WTC11 (cell line): ENCODE results near the gene TTC28. TPM values are rescaled to one million over a fixed set of nuclear protein-coding genes. Genes with fewer than 3 reads are reported as not detected.
"Not testable (repeated sequence)": the region's sequence is repeated elsewhere in the genome, so short reads cannot be mapped to it uniquely, and the experiment has no call there.

Source experiments
- ATAC-seq: fragments of 200-7000 bp; cut with Tn5 transposase; 2 replicates; pipeline ENCODE4 v1.10.0; 2021; ENCODE audit warnings: mild to moderate bottlenecking, moderate library complexity
- CTCF ChIA-PET: fragments of 300-600 bp; sonication (Branson Sonifier 250); formaldehyde crosslinking; loops from one replicate; lab custom pipeline; 2021; ENCODE audit warnings: antibody characterized with exemption; lab: Charles Lee
- POLR2A ChIA-PET: fragments of 350-600 bp; sonication (Branson Sonifier 250); formaldehyde crosslinking; loops from one replicate; lab custom pipeline; 2021; ENCODE audit warnings: antibody characterized with exemption; lab: Charles Lee
- DNase-seq: peaks from one replicate; pipeline ENCODE4 v3.0.0; 2021; ENCODE audit warnings: low spot score
- H3K27ac Mint-ChIP-seq: 2 replicates; pipeline ENCODE4 v1.8.0; 2021; ENCODE audit warnings: mixed read lengths
- H3K27me3 Mint-ChIP-seq: 2 replicates; pipeline ENCODE4 v1.8.0; 2021; ENCODE audit warnings: low read depth, mild to moderate bottlenecking, moderate library complexity, mixed read lengths
- H3K36me3 Mint-ChIP-seq: 2 replicates; pipeline ENCODE4 v1.8.0; 2021; ENCODE audit warnings: mixed read lengths
- H3K4me1 Mint-ChIP-seq: 2 replicates; pipeline ENCODE4 v1.8.0; 2022; ENCODE audit warnings: mixed read lengths
- H3K4me3 Mint-ChIP-seq: 2 replicates; pipeline ENCODE4 v1.8.0; 2021; ENCODE audit warnings: mild to moderate bottlenecking, moderate library complexity, mixed read lengths
- H3K9me3 Mint-ChIP-seq: 2 replicates; pipeline ENCODE4 v1.8.0; 2021; ENCODE audit warnings: mixed read lengths
- AR ChIP-seq: fragments of 250-450 bp; sonication (Bioruptor Pico); IDR thresholded peaks from 2 replicates; pipeline ENCODE4 v1.9.0; 2021; ENCODE audit warnings: mild to moderate bottlenecking
- CREB1 ChIP-seq: sonication (generic); formaldehyde crosslinking; IDR thresholded peaks from 2 replicates; pipeline ENCODE4 v1.8.0; 2023; ENCODE audit warnings: mild to moderate bottlenecking, missing genetic modification reagents
- E2F5 ChIP-seq: sonication (generic); formaldehyde crosslinking; IDR thresholded peaks from 2 replicates; pipeline ENCODE4 v1.8.1; 2022; ENCODE audit warnings: mild to moderate bottlenecking, moderate library complexity, missing genetic modification reagents
- FOXP4 ChIP-seq: sonication (generic); formaldehyde crosslinking; IDR thresholded peaks from 2 replicates; pipeline ENCODE4 v1.8.0; 2022; ENCODE audit warnings: mild to moderate bottlenecking, missing genetic modification reagents
- GTF2I ChIP-seq: fragments of 250-450 bp; sonication (Bioruptor Pico); conservative IDR thresholded peaks from 2 replicates; pipeline ENCODE4 v1.4.0; 2021; ENCODE audit warnings: mild to moderate bottlenecking
- NFYB ChIP-seq: sonication (generic); formaldehyde crosslinking; conservative IDR thresholded peaks from 2 replicates; pipeline ENCODE4 v1.8.0; 2022; ENCODE audit warnings: low read depth, missing genetic modification reagents
- OVOL2 ChIP-seq: fragments of 250-450 bp; sonication (Bioruptor Pico); IDR thresholded peaks from 2 replicates; pipeline ENCODE4 v1.9.0; 2021; ENCODE audit warnings: mild to moderate bottlenecking, borderline replicate concordance
- SMAD4 ChIP-seq: sonication (generic); formaldehyde crosslinking; IDR thresholded peaks from 2 replicates; pipeline ENCODE4 v1.8.0; 2022; ENCODE audit warnings: mild to moderate bottlenecking, missing genetic modification reagents
- SP1 ChIP-seq: sonication (generic); formaldehyde crosslinking; conservative IDR thresholded peaks from 2 replicates; pipeline ENCODE4 v1.8.1; 2022; ENCODE audit warnings: missing genetic modification reagents
- STAT6 ChIP-seq: sonication (generic); formaldehyde crosslinking; conservative IDR thresholded peaks from 2 replicates; pipeline ENCODE4 v1.8.1; 2023; ENCODE audit warnings: mild to moderate bottlenecking, low read depth, missing genetic modification reagents, moderate library complexity
- TCF7 ChIP-seq: sonication (generic); formaldehyde crosslinking; IDR thresholded peaks from 2 replicates; pipeline ENCODE4 v1.8.0; 2022; ENCODE audit warnings: mild to moderate bottlenecking, low read depth, missing genetic modification reagents, moderate library complexity
- TP53 ChIP-seq: sonication (generic); formaldehyde crosslinking; IDR thresholded peaks from 2 replicates; pipeline ENCODE4 v1.8.1; 2023; ENCODE audit warnings: mild to moderate bottlenecking, missing genetic modification reagents
- ZBTB43 ChIP-seq: sonication (generic); formaldehyde crosslinking; IDR thresholded peaks from 2 replicates; pipeline ENCODE4 v1.8.1; 2023; ENCODE audit warnings: mild to moderate bottlenecking, missing genetic modification reagents
- ZNF138 ChIP-seq: sonication (generic); formaldehyde crosslinking; conservative IDR thresholded peaks from 2 replicates; pipeline ENCODE4 v1.8.1; 2022; ENCODE audit warnings: mild to moderate bottlenecking, moderate library complexity, missing genetic modification reagents
- ZSCAN18 ChIP-seq: fragments of 250-450 bp; sonication (Bioruptor Pico); IDR thresholded peaks from 2 replicates; pipeline ENCODE4 v2.1.2; 2022; ENCODE audit warnings: mild to moderate bottlenecking, moderate library complexity
- total RNA-seq: library from RNA; stranded (reverse); gene quantifications from 3 replicates; pipeline ENCODE4 v1.2.3, GENCODE V29; 2021

Gene TTC28
- total RNA-seq, 1 experiment from 2014 or later, result 13.0 TPM

GRCh38 chr22:28557184-28557583 lies 122.5 kb downstream of the TTC28 start (continued):
- TF ChIP-seq FOXP4 (CRISPR knock-in tag) (no peak), ZSCAN18 (CRISPR knock-in tag) (no peak), ZBTB43 (CRISPR knock-in tag) (no peak), ZNF138 (CRISPR knock-in tag) (no peak), TCF7 (CRISPR knock-in tag) (no peak), AR (CRISPR knock-in tag) (no peak), NFYB (no peak), CREB1 (CRISPR knock-in tag) (no peak)

GRCh38 chr22:28553108-28553866 lies 126.4 kb downstream of the TTC28 start:
- CTCF ChIA-PET, H3K27ac Mint-ChIP-seq, ATAC-seq, H3K4me3 Mint-ChIP-seq, POLR2A ChIA-PET, DNase-seq, H3K27me3 Mint-ChIP-seq, H3K36me3 Mint-ChIP-seq, H3K4me1 Mint-ChIP-seq: not testable (repeated sequence)
- H3K9me3 Mint-ChIP-seq, result peaks cover 26% of the 10 kb centered on the region

GRCh38 chr22:28548406-28548805 lies 131.2 kb downstream of the TTC28 start:
- CTCF ChIA-PET, result no interaction called here
- POLR2A ChIA-PET, result no interaction called here
- Mint-ChIP-seq H3K27me3 (no peaks in the 10 kb centered on the region; the same call in 1 of the 2 replicates), H3K4me1 (peaks cover 9% of the 10 kb centered on the region), H3K4me3 (no peak overlapping the region), H3K36me3 (no peaks in the 10 kb centered on the region; the same call in 1 of the 2 replicates), H3K27ac (no peak overlapping the region), H3K9me3 (peaks cover 10% of the 10 kb centered on the region)
- ATAC-seq (no peak), DNase-seq (no peak)
- TF ChIP-seq TP53 (CRISPR knock-in tag) (no peak), SMAD4 (no peak), OVOL2 (CRISPR knock-in tag) (no peak), AR (CRISPR knock-in tag) (no peak), ZBTB43 (CRISPR knock-in tag) (no peak), E2F5 (CRISPR knock-in tag) (no peak), GTF2I (no peak), STAT6 (CRISPR knock-in tag) (no peak), SP1 (CRISPR knock-in tag) (no peak)
